ENCODE data around the gene TEX12. TPM values are rescaled to one million over a fixed set of nuclear protein-coding genes. Genes with fewer than 3 reads are reported as not detected.

The TEX12 gene
- total RNA-seq, 1 donor from 2014 or later = not detected

GRCh38 chr11:112175599-112175952 is 8.4 kb downstream of the TEX12 start:
- H3K4me1 Mint-ChIP-seq = peaks cover 13% of the 10 kb centered on the region
- no peaks in the 10 kb centered on the region for H3K36me3 Mint-ChIP-seq (ENCODE audit: low read depth)
- TF ChIP-seq CTCF (conservative IDR thresholded peaks at IDR 0.05) = no peak
- H3K27me3 Mint-ChIP-seq (ENCODE audit: low read depth) = peaks cover 47% of the 10 kb centered on the region
- no peak for DNase-seq (ENCODE audit: low read depth, low spot score)
- H3K4me3 Mint-ChIP-seq = no peak overlapping the region
- no peaks in the 10 kb centered on the region for H3K9me3 Mint-ChIP-seq
- H3K27ac Mint-ChIP-seq (ENCODE audit: unreplicated experiment) = no peak overlapping the region

DNA sequence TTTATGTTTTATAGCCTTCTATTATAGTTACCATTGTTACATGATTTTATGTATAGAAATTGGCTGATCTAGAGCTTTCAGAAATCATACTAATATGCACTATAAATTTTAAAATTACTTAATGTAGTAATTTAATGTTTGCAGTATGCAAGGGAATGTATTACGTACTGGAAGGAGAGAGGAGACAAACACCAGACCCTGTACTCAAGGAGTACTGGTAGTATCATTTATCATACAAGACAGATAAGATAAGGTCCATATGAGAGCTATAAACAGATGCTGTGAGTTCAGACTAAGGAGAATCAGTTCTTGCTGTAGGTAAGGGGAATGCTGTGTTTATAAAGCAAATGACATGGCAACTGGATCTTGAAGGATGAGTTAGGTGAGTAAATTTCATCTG is 8.9 kb downstream of the TEX12 start:
- H3K4me1 Mint-ChIP-seq = peaks cover 13% of the 10 kb centered on the region
- H3K27ac Mint-ChIP-seq (ENCODE audit: unreplicated experiment) = no peak overlapping the region
- peaks cover 50% of the 10 kb centered on the region for H3K27me3 Mint-ChIP-seq (ENCODE audit: low read depth)
- H3K4me3 Mint-ChIP-seq = no peak overlapping the region
- no peaks in the 10 kb centered on the region for H3K36me3 Mint-ChIP-seq (ENCODE audit: low read depth)
- H3K9me3 Mint-ChIP-seq = peaks cover 2% of the 10 kb centered on the region
- no peak for TF ChIP-seq CTCF (conservative IDR thresholded peaks at IDR 0.05)
- no peak for DNase-seq (ENCODE audit: low read depth, low spot score)

- Mint-ChIP-seq H3K9me3 (peaks cover 5% of the 10 kb centered on the region), H3K27ac (ENCODE audit: unreplicated experiment) (no peak overlapping the region), H3K4me3 (no peak overlapping the region), H3K4me1 (peaks cover 13% of the 10 kb centered on the region), H3K27me3 (ENCODE audit: low read depth) (peaks cover 50% of the 10 kb centered on the region), H3K36me3 (ENCODE audit: low read depth) (no peaks in the 10 kb centered on the region)
- TF ChIP-seq CTCF (conservative IDR thresholded peaks at IDR 0.05) = no peak
- no peak for DNase-seq (ENCODE audit: low read depth, low spot score)
Measured at GRCh38 chr11:112177589-112177988, 10.4 kb downstream of the TEX12 start.

DNA sequence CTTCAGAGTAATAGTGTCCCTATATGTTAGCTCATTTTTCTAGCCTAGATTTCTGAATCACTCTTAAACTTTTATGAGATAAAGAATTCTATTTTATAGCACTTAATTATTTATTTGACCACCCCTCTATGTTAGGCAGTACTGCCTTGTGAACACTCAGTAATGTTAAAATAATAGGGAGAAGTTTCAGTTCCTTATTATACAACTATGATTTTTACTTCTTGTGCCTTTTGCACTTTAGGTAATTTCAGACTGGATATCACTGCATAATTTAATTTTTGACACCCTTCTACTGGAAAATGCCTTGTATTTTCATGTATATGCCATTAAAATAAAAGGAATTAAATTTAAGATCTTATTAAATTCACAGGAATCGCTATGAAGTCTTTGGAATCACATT is 11.3 kb downstream of the TEX12 start:
- H3K4me3 Mint-ChIP-seq = no peak overlapping the region
- no peaks in the 10 kb centered on the region for H3K36me3 Mint-ChIP-seq (ENCODE audit: low read depth)
- no peak for DNase-seq (ENCODE audit: low read depth, low spot score)
- peaks cover 5% of the 10 kb centered on the region for H3K9me3 Mint-ChIP-seq
- no peak overlapping the region for H3K27ac Mint-ChIP-seq (ENCODE audit: unreplicated experiment)
- peaks cover 13% of the 10 kb centered on the region for H3K4me1 Mint-ChIP-seq
- TF ChIP-seq CTCF (conservative IDR thresholded peaks at IDR 0.05) = no peak
- peaks cover 50% of the 10 kb centered on the region for H3K27me3 Mint-ChIP-seq (ENCODE audit: low read depth)

DNA sequence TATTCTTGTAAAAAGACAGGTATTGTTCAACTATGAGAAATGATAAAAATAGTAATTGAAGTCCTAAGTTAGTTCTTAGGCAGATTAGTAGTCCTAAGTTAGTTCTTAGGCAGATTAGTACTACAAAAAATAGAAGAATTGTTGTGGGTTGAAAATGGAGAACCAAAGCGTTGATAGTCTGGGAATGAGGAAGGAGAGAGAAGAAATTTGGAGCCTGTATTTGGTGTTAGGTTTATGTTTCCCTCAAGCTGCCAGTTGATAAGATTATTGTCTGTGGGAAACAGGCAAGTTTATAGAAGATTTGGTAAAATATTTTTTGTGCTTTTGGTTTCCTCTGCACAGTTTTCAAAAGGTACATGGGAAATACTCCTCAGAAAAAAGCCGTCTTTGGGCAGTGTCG is 11.8 kb downstream of the TEX12 start:
- Mint-ChIP-seq H3K27me3 (ENCODE audit: low read depth) (peaks cover 50% of the 10 kb centered on the region), H3K36me3 (ENCODE audit: low read depth) (no peaks in the 10 kb centered on the region), H3K4me1 (peaks cover 13% of the 10 kb centered on the region), H3K27ac (ENCODE audit: unreplicated experiment) (no peak overlapping the region), H3K4me3 (no peak overlapping the region), H3K9me3 (peaks cover 5% of the 10 kb centered on the region)
- no peak for DNase-seq (ENCODE audit: low read depth, low spot score)
- no peak for TF ChIP-seq CTCF (conservative IDR thresholded peaks at IDR 0.05)

- no peaks in the 10 kb centered on the region for H3K36me3 Mint-ChIP-seq (ENCODE audit: low read depth)
- no peak overlapping the region for H3K4me3 Mint-ChIP-seq
- H3K27me3 Mint-ChIP-seq (ENCODE audit: low read depth) = peaks cover 48% of the 10 kb centered on the region
- no peak for DNase-seq (ENCODE audit: low read depth, low spot score)
- TF ChIP-seq CTCF (conservative IDR thresholded peaks at IDR 0.05) = no peak
- no peak overlapping the region for H3K27ac Mint-ChIP-seq (ENCODE audit: unreplicated experiment)
- H3K4me1 Mint-ChIP-seq = peaks cover 12% of the 10 kb centered on the region
- peaks cover 5% of the 10 kb centered on the region for H3K9me3 Mint-ChIP-seq
Measured at GRCh38 chr11:112179601-112180000, 12.4 kb downstream of the TEX12 start.
